ENCODE measurements around the gene ITGB1BP1.

GRCh38 chr2:9467687-9468086, 44.4 kb upstream of the ITGB1BP1 start:
- TF ChIP-seq CTCF (IDR thresholded peaks at IDR 0.05; ENCODE audit: low read length), result no peak
- no peak for TF ChIP-seq EZH2 (optimal IDR thresholded peaks at IDR 0.05; ENCODE audit: low read depth, low read length)
- TF ChIP-seq EZH2phosphoT487 (IDR thresholded peaks at IDR 0.05; ENCODE audit: low read length), result no peak

Measured in MM.1S (cell line).